Measurements from ENCODE around the gene NKAIN4.

The NKAIN4 gene

DNA sequence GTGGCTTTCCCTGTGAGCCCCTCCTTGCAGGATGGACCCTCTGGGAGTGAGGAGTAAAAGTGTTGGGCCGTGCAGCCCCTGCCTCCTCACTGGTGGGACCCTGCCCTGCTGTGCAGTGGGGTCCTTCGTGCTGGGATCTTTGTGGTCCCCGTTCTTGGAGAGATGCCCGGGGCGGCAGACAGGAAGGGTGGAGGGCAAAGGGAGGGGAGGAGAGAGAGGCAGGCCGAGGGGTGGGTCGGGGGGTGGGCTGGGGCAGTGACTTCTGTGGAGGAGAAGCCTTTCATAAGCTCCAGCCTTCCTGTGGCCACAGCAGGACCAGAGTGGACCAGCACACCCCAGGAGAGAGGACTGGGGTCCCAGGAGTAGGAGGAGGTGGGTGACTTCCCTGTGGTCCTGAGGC, 38.6 kb upstream of the NKAIN4 start, which contains the start of gene COL20A1:
Gene COL20A1, plus strand, starts transcription at position 283 of the 400 bp plus-strand sequence. CDS start 1,922 bp downstream, outside the sequence.
- TF ChIP-seq ZNF274 (IDR thresholded peaks at IDR 0.05; ENCODE audit: low read depth, low read length) (no peak), YY1 (IDR thresholded peaks at IDR 0.05; ENCODE audit: insufficient read depth, insufficient read length) (no peak), SUZ12 (IDR thresholded peaks at IDR 0.05; ENCODE audit: extremely low read depth, insufficient read depth, insufficient read length) (no peak)
- H3K9me3 ChIP-seq (ENCODE audit: insufficient read depth, low read length) = no peaks in the 10 kb centered on the region
- no peaks in the 10 kb centered on the region for H3K27me3 ChIP-seq (ENCODE audit: insufficient read depth, insufficient read length)
- no peak within 1 kb of the TSS for H3K4me3 ChIP-seq (ENCODE audit: insufficient read length, low read depth)
- peaks cover 45% of the 10 kb centered on the region for H3K4me1 ChIP-seq (ENCODE audit: insufficient read depth, insufficient read length)
- peaks cover 44% of the 10 kb centered on the region for H3K36me3 ChIP-seq (ENCODE audit: insufficient read depth, insufficient read length, low read length)
- DNase-seq (ENCODE audit: low read depth, low spot score) = no peak
- H3K9ac ChIP-seq (ENCODE audit: insufficient read length, low read depth) = peak within 1 kb of the TSS; percentile 42

DNA sequence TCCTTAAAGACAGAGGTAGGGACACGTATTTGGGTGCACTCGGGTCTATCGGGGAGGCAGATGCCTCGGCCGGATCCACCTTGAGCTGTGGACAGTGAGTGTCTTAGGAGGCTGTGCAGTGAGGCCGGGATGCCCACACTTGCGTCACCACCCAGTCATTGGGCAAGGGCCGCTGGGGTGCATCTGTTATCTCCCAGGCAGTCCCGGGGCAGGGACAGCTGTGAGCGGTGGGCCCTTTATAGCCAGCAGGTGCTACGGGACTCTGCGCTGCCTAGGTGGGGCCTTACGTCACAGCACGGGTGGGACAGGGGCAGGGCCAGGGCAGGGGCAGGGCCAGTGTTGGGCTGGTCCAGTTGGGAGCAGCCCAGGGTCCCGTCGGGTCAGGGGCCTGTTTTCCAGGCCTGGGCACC, 38.0 kb upstream of the NKAIN4 start:
- peaks cover 50% of the 10 kb centered on the region for H3K36me3 ChIP-seq (ENCODE audit: insufficient read depth, insufficient read length, low read length)
- H3K4me1 ChIP-seq (ENCODE audit: insufficient read depth, insufficient read length) = peaks cover 42% of the 10 kb centered on the region
- no peak for DNase-seq (ENCODE audit: low read depth, low spot score)
- TF ChIP-seq YY1 (IDR thresholded peaks at IDR 0.05; ENCODE audit: insufficient read depth, insufficient read length) (no peak), ZNF274 (IDR thresholded peaks at IDR 0.05; ENCODE audit: low read depth, low read length) (no peak), SUZ12 (IDR thresholded peaks at IDR 0.05; ENCODE audit: extremely low read depth, insufficient read depth, insufficient read length) (no peak)
- no peaks in the 10 kb centered on the region for H3K27me3 ChIP-seq (ENCODE audit: insufficient read depth, insufficient read length)
- no peaks in the 10 kb centered on the region for H3K9me3 ChIP-seq (ENCODE audit: insufficient read depth, low read length)
- H3K9ac ChIP-seq (ENCODE audit: insufficient read length, low read depth) = no peak overlapping the region
- H3K4me3 ChIP-seq (ENCODE audit: insufficient read length, low read depth) = no peak overlapping the region

DNA sequence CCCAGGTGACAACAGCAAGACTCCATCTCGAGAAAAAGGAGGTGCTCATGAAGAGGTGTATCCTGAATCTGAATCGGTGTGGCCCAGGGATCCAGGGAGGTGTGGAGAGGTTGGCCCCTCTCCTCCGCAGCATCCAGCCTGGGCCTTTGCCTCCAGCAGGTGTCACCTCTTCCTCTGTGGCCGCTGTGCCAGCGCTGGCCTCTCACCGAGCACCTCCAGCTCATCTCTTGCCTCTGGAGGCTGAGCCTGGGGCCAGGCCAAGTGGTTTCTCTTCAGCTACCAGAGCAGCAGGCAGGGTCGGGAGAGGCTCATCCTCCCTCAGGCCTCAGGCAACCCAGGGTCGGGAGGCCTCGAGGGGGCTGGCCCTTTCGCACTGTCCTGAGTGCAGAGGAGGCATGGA, 37.5 kb upstream of the NKAIN4 start:
- Histone ChIP-seq H3K27me3 (ENCODE audit: insufficient read depth, insufficient read length) (no peaks in the 10 kb centered on the region), H3K9me3 (ENCODE audit: insufficient read depth, low read length) (no peaks in the 10 kb centered on the region), H3K4me1 (ENCODE audit: insufficient read depth, insufficient read length) (peaks cover 39% of the 10 kb centered on the region), H3K4me3 (ENCODE audit: insufficient read length, low read depth) (no peak overlapping the region), H3K36me3 (ENCODE audit: insufficient read depth, insufficient read length, low read length) (peaks cover 54% of the 10 kb centered on the region), H3K9ac (ENCODE audit: insufficient read length, low read depth) (no peak overlapping the region)
- DNase-seq (ENCODE audit: low read depth, low spot score) = no peak
- TF ChIP-seq ZNF274 (IDR thresholded peaks at IDR 0.05; ENCODE audit: low read depth, low read length) (no peak), SUZ12 (IDR thresholded peaks at IDR 0.05; ENCODE audit: extremely low read depth, insufficient read depth, insufficient read length) (no peak), YY1 (IDR thresholded peaks at IDR 0.05; ENCODE audit: insufficient read depth, insufficient read length) (no peak)

DNA sequence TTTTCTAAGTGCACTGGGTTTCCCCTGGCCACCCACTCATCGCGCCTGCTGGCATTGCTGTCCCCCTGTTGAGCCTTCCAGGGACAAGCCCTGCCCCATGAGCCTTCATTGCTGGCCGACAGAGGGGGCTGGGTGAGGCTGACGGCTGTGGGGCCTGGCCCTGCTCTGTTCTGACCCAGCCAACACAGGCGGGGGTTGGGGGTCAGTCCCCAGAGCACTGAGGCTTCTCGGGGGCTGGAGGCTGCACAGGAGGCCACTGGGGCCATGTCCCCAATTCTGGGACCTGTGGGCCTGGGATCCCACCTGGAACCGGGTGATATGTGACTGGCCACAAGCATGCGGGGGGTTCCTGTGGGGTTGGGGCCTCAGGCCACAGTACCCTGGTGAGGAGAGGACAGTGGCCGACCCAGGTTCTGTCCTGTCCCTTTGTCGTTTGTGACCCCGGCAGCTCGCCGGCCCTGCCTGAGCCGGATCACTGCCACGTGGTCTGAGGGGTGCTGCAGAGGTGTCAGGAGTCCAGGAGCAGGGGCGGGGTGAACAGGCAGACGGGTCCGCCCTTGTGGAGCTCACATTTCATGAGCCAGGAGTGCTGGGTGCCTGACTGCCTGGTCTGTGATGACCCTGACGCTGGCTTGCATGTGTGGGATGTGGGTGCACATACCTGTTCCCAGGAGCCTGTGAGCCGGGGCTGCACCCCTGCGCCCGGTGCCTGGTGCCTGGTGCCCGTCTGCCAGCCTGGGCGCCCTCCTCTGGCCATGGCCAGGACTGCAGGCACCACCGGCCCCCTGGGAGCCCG, 36.6 kb upstream of the NKAIN4 start:
- no peaks in the 10 kb centered on the region for H3K27me3 ChIP-seq (ENCODE audit: insufficient read depth, insufficient read length)
- H3K36me3 ChIP-seq (ENCODE audit: insufficient read depth, insufficient read length, low read length) = peaks cover 63% of the 10 kb centered on the region
- peak; percentile 27 for DNase-seq (ENCODE audit: low read depth, low spot score)
- H3K4me3 ChIP-seq (ENCODE audit: insufficient read length, low read depth) = no peak overlapping the region
- peak overlapping the region; percentile 42 for H3K9ac ChIP-seq (ENCODE audit: insufficient read length, low read depth)
- peaks cover 35% of the 10 kb centered on the region for H3K4me1 ChIP-seq (ENCODE audit: insufficient read depth, insufficient read length)
- no peaks in the 10 kb centered on the region for H3K9me3 ChIP-seq (ENCODE audit: insufficient read depth, low read length)
- TF ChIP-seq YY1 (IDR thresholded peaks at IDR 0.05; ENCODE audit: insufficient read depth, insufficient read length) (no peak), ZNF274 (IDR thresholded peaks at IDR 0.05; ENCODE audit: low read depth, low read length) (no peak), SUZ12 (IDR thresholded peaks at IDR 0.05; ENCODE audit: extremely low read depth, insufficient read depth, insufficient read length) (no peak)

DNA sequence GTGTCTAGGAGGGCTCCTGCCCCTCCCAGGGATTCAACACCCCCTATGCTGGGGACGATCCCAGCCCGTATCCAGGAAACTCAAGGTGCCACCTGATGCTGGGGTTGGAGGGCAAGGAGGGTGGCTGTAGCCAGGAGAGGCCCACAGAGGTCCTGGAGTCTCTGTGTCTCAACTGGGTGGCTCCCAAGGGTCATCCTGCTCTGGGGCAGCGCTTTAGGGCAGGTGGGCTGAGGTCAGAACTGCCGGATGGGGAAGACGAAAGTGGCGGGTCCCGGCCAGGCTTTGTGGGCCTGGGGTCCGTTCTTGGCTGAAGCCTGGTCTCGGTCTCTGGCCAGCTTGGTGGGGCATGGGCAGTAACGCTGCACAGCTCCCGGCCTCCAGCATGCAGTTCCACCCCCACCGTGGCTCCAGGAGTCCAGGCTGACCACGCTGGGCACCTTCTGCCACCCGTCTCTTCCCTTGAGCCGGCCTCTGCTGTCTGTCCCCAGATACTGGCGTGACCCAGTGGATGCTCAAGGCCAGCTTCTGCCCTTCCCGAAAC, 35.9 kb upstream of the NKAIN4 start:
- Histone ChIP-seq H3K27me3 (ENCODE audit: insufficient read depth, insufficient read length) (no peaks in the 10 kb centered on the region), H3K36me3 (ENCODE audit: insufficient read depth, insufficient read length, low read length) (peaks cover 70% of the 10 kb centered on the region), H3K9me3 (ENCODE audit: insufficient read depth, low read length) (no peaks in the 10 kb centered on the region), H3K4me1 (ENCODE audit: insufficient read depth, insufficient read length) (peaks cover 28% of the 10 kb centered on the region), H3K9ac (ENCODE audit: insufficient read length, low read depth) (peak overlapping the region; percentile 42), H3K4me3 (ENCODE audit: insufficient read length, low read depth) (no peak overlapping the region)
- DNase-seq (ENCODE audit: low read depth, low spot score) = no peak
- TF ChIP-seq YY1 (IDR thresholded peaks at IDR 0.05; ENCODE audit: insufficient read depth, insufficient read length) (no peak), ZNF274 (IDR thresholded peaks at IDR 0.05; ENCODE audit: low read depth, low read length) (no peak), SUZ12 (IDR thresholded peaks at IDR 0.05; ENCODE audit: extremely low read depth, insufficient read depth, insufficient read length) (no peak)

DNA sequence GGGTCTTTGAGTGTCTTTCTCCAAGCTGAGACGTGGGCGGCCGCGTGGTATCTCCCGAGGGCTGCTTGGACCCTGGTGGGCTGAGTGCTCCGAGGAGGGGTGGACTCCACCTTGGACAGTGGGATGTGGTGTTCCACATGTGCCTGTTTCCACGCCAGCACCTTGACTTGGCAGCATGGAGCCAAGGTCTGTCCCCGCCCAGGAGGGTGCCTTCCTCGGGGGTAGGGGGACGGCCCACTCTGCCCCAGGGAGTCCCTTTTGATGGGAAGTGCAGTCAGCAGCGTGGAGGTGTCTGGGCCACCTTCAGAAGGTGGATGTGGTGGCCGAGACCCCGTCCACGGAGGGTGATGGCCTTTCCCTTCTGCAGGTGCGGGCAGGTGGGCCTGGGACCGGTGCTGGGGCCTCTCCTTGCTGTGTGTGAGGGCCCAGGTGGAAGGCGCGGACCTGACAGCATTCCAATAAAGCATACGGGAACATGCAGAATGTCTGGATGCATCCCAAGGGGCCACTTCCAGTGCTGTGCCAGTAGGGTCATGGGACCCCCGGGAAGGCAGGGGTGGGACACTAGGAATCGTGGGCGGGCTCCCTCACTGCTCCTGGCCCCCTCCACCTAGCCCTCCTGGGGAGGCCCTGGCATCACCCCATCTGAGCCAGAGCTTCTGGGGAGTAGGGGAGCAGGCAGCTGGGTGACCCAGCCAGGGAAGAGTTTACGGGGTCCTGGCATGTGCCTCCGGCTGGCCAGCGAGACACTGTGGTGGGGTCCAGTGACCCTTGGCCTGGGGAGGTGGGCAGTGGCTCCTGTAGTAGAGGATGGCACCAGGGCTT, 35.3 kb upstream of the NKAIN4 start:
- no peak overlapping the region for H3K9ac ChIP-seq (ENCODE audit: insufficient read length, low read depth)

More for the DNA sequence above, 35.3 kb upstream of the NKAIN4 start:
- peaks cover 77% of the 10 kb centered on the region for H3K36me3 ChIP-seq (ENCODE audit: insufficient read depth, insufficient read length, low read length)
- DNase-seq (ENCODE audit: low read depth, low spot score) = no peak
- H3K9me3 ChIP-seq (ENCODE audit: insufficient read depth, low read length) = no peaks in the 10 kb centered on the region
- H3K4me3 ChIP-seq (ENCODE audit: insufficient read length, low read depth) = no peak overlapping the region
- no peaks in the 10 kb centered on the region for H3K27me3 ChIP-seq (ENCODE audit: insufficient read depth, insufficient read length)
- peaks cover 23% of the 10 kb centered on the region for H3K4me1 ChIP-seq (ENCODE audit: insufficient read depth, insufficient read length)
- TF ChIP-seq YY1 (IDR thresholded peaks at IDR 0.05; ENCODE audit: insufficient read depth, insufficient read length) (no peak), ZNF274 (IDR thresholded peaks at IDR 0.05; ENCODE audit: low read depth, low read length) (no peak), SUZ12 (IDR thresholded peaks at IDR 0.05; ENCODE audit: extremely low read depth, insufficient read depth, insufficient read length) (no peak)

Data from NT2/D1 (cell line).